GM21619 (cell line): ENCODE data around the gene PSMF1.

ENCODE experiments used
- ATAC-seq: cut with Tn5 transposase; IDR thresholded peaks from one replicate; pipeline ENCODE4 v1.9.1; 2021; ENCODE audit not compliant: unreplicated experiment

PSMF1 gene

GRCh38 chr20:1118336-1119127 lies at the start of gene PSMF1:
Gene PSMF1, plus strand, starts transcription at chr20:1118602. Its CDS starts 172 bp downstream, at chr20:1118774.
- peak; percentile 92 for ATAC-seq

GRCh38 chr20:1072258-1072657 lies 46.1 kb upstream of the PSMF1 start:
- no peak for ATAC-seq

GRCh38 chr20:1075616-1076015 lies 42.8 kb upstream of the PSMF1 start:
- ATAC-seq, result no peak

GRCh38 chr20:1081891-1082290 lies 36.5 kb upstream of the PSMF1 start:
- no peak for ATAC-seq

GRCh38 chr20:1083431-1084080 lies 34.8 kb upstream of the PSMF1 start:
- ATAC-seq, result no peak

GRCh38 chr20:1085492-1086276 lies 32.7 kb upstream of the PSMF1 start:
- no peak for ATAC-seq

- ATAC-seq, result no peak
Observed at GRCh38 chr20:1086277-1087213, 31.9 kb upstream of the PSMF1 start.

- no peak for ATAC-seq
Observed at GRCh38 chr20:1087311-1087905, 31.0 kb upstream of the PSMF1 start.

- ATAC-seq, result no peak
Observed at GRCh38 chr20:1094751-1095150, 23.7 kb upstream of the PSMF1 start.

- ATAC-seq, result no peak
Observed at GRCh38 chr20:1101533-1101932, 16.9 kb upstream of the PSMF1 start.

- no peak for ATAC-seq
Observed at GRCh38 chr20:1102016-1102415, 16.4 kb upstream of the PSMF1 start.

GRCh38 chr20:1103751-1104150 lies 14.7 kb upstream of the PSMF1 start:
- ATAC-seq, result no peak

- ATAC-seq, result no peak
Observed at GRCh38 chr20:1105599-1106194, 12.7 kb upstream of the PSMF1 start.

- ATAC-seq, result no peak
Observed at GRCh38 chr20:1107176-1107575, 11.2 kb upstream of the PSMF1 start.

GRCh38 chr20:1108437-1108920 lies 9.9 kb upstream of the PSMF1 start:
- no peak for ATAC-seq

- ATAC-seq, result no peak
Observed at GRCh38 chr20:1112908-1113307, 5.5 kb upstream of the PSMF1 start.

GRCh38 chr20:1118004-1118335 lies 432 bp upstream of the PSMF1 start:
- no peak for ATAC-seq

- ATAC-seq, result no peak
Observed at GRCh38 chr20:1119128-1119505, 715 bp downstream of the PSMF1 start.

- no peak for ATAC-seq
Observed at GRCh38 chr20:1119524-1119923, 1.1 kb downstream of the PSMF1 start.

GRCh38 chr20:1121429-1121828 lies 3.0 kb downstream of the PSMF1 start:
- ATAC-seq, result no peak
